Measurements from ENCODE around the gene KCTD2. TPM values are rescaled to one million over a fixed set of nuclear protein-coding genes. Genes with fewer than 3 reads are reported as not detected.
A peak's percentile ranks its signal among the peaks of the same experiment; 100 is the strongest.

KCTD2 gene
- total and polyA plus RNA-seq, 9 of the 15 experiments (the other 6 are each of a cell fraction or from before 2014, with no cell fraction given), result 1.7 to 32.9 (median 15.8) TPM

DNA sequence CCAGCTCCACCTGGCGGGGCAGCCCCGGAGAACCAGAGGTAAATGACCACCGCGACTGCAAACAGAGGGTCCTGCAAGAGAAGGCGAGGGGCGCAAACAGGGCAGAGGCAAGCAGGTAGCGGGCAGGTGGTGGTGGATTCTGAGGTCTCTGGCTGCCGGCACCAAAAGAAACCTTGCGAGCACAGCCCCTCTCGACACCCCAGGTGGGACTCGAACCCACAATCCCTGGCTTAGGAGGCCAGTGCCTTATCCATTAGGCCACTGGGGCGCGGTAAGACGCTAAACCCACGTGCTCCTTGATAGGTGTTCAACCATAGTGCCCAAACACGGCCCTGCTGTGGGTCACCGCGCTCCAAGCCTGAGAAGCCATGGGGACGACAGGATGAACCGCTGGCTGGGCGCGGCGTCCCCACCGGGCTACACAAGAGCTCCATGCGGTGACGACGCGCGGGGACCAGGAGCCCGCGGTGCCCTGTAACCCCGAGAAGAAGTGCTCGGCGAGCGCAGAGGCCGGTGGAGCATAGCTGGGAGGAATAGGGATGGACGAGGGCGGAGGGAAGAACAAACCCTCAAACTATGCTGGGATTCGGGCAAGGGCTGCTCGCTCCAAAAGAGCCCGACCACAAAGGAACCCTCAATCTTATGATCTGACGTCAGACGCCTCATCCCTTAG, 12.7 kb upstream of the KCTD2 start (continued):
- TF ChIP-seq, protein P1, sequence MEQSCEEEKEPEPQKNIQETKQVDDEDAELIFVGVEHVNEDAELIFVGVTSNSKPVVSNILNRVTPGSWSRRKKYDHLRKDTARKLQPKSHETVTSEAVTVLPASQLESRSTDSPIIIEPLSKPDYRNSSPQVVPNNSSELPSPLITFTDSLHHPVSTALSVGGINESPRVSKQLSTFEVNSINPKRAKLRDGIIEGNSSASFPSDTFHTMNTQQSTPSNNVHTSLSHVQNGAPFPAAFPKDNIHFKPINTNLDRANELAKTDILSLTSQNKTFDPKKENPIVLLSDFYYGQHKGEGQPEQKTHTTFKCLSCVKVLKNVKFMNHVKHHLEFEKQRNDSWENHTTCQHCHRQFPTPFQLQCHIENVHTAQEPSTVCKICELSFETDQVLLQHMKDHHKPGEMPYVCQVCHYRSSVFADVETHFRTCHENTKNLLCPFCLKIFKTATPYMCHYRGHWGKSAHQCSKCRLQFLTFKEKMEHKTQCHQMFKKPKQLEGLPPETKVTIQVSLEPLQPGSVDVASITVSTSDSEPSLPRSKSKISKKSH (CRISPR knock-in tag; IDR thresholded peaks at IDR 0.05), result no peak
- TF ChIP-seq NFRKB (IDR thresholded peaks at IDR 0.05; ENCODE audit: low read depth) (peak; percentile 71; the same call in 1 of the 2 replicates), PRPF4 (IDR thresholded peaks at IDR 0.05; ENCODE audit: insufficient read depth, low read depth, low read length, poor library complexity, severe bottlenecking) (no peak), FOXJ3 (CRISPR knock-in tag; IDR thresholded peaks at IDR 0.05) (no peak), MTA2 (IDR thresholded peaks at IDR 0.05; ENCODE audit: low read depth) (peak; percentile 5; the same call in 1 of the 2 replicates), HNRNPL (IDR thresholded peaks at IDR 0.05; ENCODE audit: low read depth, low read length) (no peak), NFATC3 (IDR thresholded peaks at IDR 0.05) (no peak), RBM39 (optimal IDR thresholded peaks at IDR 0.05; ENCODE audit: low read depth, low read length) (no peak), GTF2F1 (IDR thresholded peaks at IDR 0.05; ENCODE audit: low read depth, low read length) (0 out of 2 replicates have a peak, but pooled peaks have one; percentile 41), PYGO2 (tag; IDR thresholded peaks at IDR 0.05) (no peak), CAMTA2 (CRISPR knock-in tag; conservative IDR thresholded peaks at IDR 0.05) (no peak), NELFE (IDR thresholded peaks at IDR 0.05; ENCODE audit: insufficient read depth, insufficient read length) (no peak), GATAD2B (IDR thresholded peaks at IDR 0.05; ENCODE audit: borderline replicate concordance) (no peak; the same call in 1 of the 2 replicates), ESRRA (IDR thresholded peaks at IDR 0.05; ENCODE audit: borderline replicate concordance, low read depth) (peak; percentile 31), RBM15 (IDR thresholded peaks at IDR 0.05; ENCODE audit: insufficient read depth, low read length) (no peak)
- TF ChIP-seq, protein P2, sequence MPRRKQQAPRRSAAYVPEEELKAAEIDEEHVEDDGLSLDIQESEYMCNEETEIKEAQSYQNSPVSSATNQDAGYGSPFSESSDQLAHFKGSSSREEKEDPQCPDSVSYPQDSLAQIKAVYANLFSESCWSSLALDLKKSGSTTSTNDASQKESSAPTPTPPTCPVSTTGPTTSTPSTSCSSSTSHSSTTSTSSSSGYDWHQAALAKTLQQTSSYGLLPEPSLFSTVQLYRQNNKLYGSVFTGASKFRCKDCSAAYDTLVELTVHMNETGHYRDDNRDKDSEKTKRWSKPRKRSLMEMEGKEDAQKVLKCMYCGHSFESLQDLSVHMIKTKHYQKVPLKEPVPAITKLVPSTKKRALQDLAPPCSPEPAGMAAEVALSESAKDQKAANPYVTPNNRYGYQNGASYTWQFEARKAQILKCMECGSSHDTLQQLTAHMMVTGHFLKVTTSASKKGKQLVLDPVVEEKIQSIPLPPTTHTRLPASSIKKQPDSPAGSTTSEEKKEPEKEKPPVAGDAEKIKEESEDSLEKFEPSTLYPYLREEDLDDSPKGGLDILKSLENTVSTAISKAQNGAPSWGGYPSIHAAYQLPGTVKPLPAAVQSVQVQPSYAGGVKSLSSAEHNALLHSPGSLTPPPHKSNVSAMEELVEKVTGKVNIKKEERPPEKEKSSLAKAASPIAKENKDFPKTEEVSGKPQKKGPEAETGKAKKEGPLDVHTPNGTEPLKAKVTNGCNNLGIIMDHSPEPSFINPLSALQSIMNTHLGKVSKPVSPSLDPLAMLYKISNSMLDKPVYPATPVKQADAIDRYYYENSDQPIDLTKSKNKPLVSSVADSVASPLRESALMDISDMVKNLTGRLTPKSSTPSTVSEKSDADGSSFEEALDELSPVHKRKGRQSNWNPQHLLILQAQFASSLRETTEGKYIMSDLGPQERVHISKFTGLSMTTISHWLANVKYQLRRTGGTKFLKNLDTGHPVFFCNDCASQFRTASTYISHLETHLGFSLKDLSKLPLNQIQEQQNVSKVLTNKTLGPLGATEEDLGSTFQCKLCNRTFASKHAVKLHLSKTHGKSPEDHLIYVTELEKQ (CRISPR knock-in tag; IDR thresholded peaks at IDR 0.05), result no peak
- TF ChIP-seq, protein P3, sequence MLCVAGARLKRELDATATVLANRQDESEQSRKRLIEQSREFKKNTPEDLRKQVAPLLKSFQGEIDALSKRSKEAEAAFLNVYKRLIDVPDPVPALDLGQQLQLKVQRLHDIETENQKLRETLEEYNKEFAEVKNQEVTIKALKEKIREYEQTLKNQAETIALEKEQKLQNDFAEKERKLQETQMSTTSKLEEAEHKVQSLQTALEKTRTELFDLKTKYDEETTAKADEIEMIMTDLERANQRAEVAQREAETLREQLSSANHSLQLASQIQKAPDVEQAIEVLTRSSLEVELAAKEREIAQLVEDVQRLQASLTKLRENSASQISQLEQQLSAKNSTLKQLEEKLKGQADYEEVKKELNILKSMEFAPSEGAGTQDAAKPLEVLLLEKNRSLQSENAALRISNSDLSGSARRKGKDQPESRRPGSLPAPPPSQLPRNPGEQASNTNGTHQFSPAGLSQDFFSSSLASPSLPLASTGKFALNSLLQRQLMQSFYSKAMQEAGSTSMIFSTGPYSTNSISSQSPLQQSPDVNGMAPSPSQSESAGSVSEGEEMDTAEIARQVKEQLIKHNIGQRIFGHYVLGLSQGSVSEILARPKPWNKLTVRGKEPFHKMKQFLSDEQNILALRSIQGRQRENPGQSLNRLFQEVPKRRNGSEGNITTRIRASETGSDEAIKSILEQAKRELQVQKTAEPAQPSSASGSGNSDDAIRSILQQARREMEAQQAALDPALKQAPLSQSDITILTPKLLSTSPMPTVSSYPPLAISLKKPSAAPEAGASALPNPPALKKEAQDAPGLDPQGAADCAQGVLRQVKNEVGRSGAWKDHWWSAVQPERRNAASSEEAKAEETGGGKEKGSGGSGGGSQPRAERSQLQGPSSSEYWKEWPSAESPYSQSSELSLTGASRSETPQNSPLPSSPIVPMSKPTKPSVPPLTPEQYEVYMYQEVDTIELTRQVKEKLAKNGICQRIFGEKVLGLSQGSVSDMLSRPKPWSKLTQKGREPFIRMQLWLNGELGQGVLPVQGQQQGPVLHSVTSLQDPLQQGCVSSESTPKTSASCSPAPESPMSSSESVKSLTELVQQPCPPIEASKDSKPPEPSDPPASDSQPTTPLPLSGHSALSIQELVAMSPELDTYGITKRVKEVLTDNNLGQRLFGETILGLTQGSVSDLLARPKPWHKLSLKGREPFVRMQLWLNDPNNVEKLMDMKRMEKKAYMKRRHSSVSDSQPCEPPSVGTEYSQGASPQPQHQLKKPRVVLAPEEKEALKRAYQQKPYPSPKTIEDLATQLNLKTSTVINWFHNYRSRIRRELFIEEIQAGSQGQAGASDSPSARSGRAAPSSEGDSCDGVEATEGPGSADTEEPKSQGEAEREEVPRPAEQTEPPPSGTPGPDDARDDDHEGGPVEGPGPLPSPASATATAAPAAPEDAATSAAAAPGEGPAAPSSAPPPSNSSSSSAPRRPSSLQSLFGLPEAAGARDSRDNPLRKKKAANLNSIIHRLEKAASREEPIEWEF (CRISPR knock-in tag; IDR thresholded peaks at IDR 0.05), result no peak
